GM12878 (cell line): ENCODE measurements around the gene PLXDC1. TPM values are rescaled to one million over a fixed set of nuclear protein-coding genes. Genes with fewer than 3 reads are reported as not detected.

Source experiments
- ATAC-seq: fragments of 200-7000 bp; cut with Tn5 transposase; 3 replicates; pipeline ENCODE4 v1.9.1; 2020; ENCODE audit warnings: mild to moderate bottlenecking, moderate library complexity
- BruUV-seq: library from RNA; stranded (reverse); fragments of 400-500 nt; replicated peaks from 2 replicates; lab custom pipeline; 2021; lab: Mats Ljungman, UMichigan
- CTCF ChIA-PET: fragments of 300-600 bp; sonication (Branson Sonifier 250); formaldehyde crosslinking; extraction: SDS; loops from one replicate; lab custom pipeline; 2021; ENCODE audit warnings: inconsistent platforms; lab: Yijun Ruan, JAX
- POLR2A ChIA-PET: fragments of 350-600 bp; formaldehyde crosslinking; extraction: SDS; loops from one replicate; lab custom pipeline; 2021; ENCODE audit warnings: inconsistent platforms; lab: Charles Lee
- RAD21 ChIA-PET: fragments of 300-600 bp; sonication (Branson Sonifier 250); formaldehyde crosslinking; loops from one replicate; lab custom pipeline; 2023; ENCODE audit warnings: antibody characterized with exemption; ENCODE audit not compliant: unreplicated experiment; lab: Charles Lee
- SMC1A ChIA-PET: fragments of 300-600 bp; sonication (Branson Sonifier 250); formaldehyde crosslinking; loops from one replicate; lab custom pipeline; 2023; ENCODE audit not compliant: unreplicated experiment, uncharacterized antibody; lab: Charles Lee
- DNase-seq: peaks from one replicate; pipeline ENCODE4 v3.0.0-alpha.2; 2011; ENCODE audit warnings: low read depth, low spot score
- FAIRE-seq: peaks from 3 replicates; lab custom pipeline; 2011; peaks lifted over from hg19 to GRCh38; lab: Jason Lieb, UNC
- H2AFZ ChIP-seq: 2 replicates; pipeline ENCODE4 v1.6.0; 2011; ENCODE audit warnings: low read depth, low read length, control low read depth; ENCODE audit not compliant: control insufficient read depth
- H3K27ac ChIP-seq: 2 replicates; pipeline ENCODE4 v1.5.1; 2011; ENCODE audit warnings: control low read depth; ENCODE audit not compliant: control insufficient read depth, insufficient read depth
- H3K27me3 ChIP-seq, 2 experiments: replicated peaks in 1 of 2; 2 replicates each; pipeline versions ENCODE4 v1.6.0 to v1.6.1; 2011; ENCODE audit warnings: low read length in 1 of 2; ENCODE audit not compliant: control insufficient read depth in 2 of 2, insufficient read depth in 2 of 2
- H3K36me3 ChIP-seq, 2 experiments: 2 replicates each; pipeline ENCODE4 v1.5.1; 2011; ENCODE audit warnings: low read length in 1 of 2; ENCODE audit not compliant: control insufficient read depth in 2 of 2, insufficient read depth in 2 of 2
- H3K4me1 ChIP-seq: 2 replicates; pipeline ENCODE4 v1.6.1; 2011; ENCODE audit warnings: mild to moderate bottlenecking, low read length, moderate library complexity, mixed read lengths; ENCODE audit not compliant: control insufficient read depth, insufficient read depth
- H3K4me2 ChIP-seq: 2 replicates; pipeline ENCODE4 v1.6.0; 2011; ENCODE audit warnings: control low read depth; ENCODE audit not compliant: control insufficient read depth, insufficient read depth
- H3K4me3 ChIP-seq: fragments of 200-600 bp; sonication (generic); 2 replicates; pipeline ENCODE4 v1.5.1; 2016
- H3K79me2 ChIP-seq: 2 replicates; pipeline ENCODE4 v1.6.0; 2011; ENCODE audit warnings: low read length; ENCODE audit not compliant: control insufficient read depth, insufficient read depth
- H3K9ac ChIP-seq: 2 replicates; pipeline ENCODE4 v1.8.0; 2011; ENCODE audit warnings: low read length, control low read depth, mixed read lengths; ENCODE audit not compliant: control insufficient read depth, insufficient read depth
- H3K9me3 ChIP-seq: replicated peaks from 3 replicates; pipeline ENCODE4 v1.5.1; 2011; ENCODE audit warnings: mild to moderate bottlenecking, low read length; ENCODE audit not compliant: control insufficient read depth, insufficient read depth
- H4K20me1 ChIP-seq: 2 replicates; pipeline ENCODE4 v1.6.0; 2011; ENCODE audit not compliant: control insufficient read depth, insufficient read depth
- ASH2L ChIP-seq: fragments of 300-600, 200-600 bp; sonication (generic); IDR thresholded peaks from 2 replicates; pipeline ENCODE4 v1.6.1; 2017; ENCODE audit warnings: low read depth, mild to moderate bottlenecking, borderline replicate concordance
- BRCA1 ChIP-seq: IDR thresholded peaks from 2 replicates; pipeline ENCODE4 v1.6.1; 2011; ENCODE audit warnings: low read depth, low read length, improper control_type of control experiment
- HCFC1 ChIP-seq: fragments of 150-350 bp; IDR thresholded peaks from 2 replicates; pipeline ENCODE4 v1.6.1; 2014; ENCODE audit warnings: low read length
- MTA2 ChIP-seq: fragments of 450-650 bp; IDR thresholded peaks from 2 replicates; pipeline ENCODE4 v1.6.1; 2016; ENCODE audit warnings: low read depth, mild to moderate bottlenecking, moderate library complexity
- MTA3 ChIP-seq: IDR thresholded peaks from 2 replicates; pipeline ENCODE4 v1.6.1; 2012; ENCODE audit warnings: low read length, inconsistent platforms, borderline replicate concordance
- REST ChIP-seq: IDR thresholded peaks from 2 replicates; pipeline ENCODE4 v1.6.1; 2012; ENCODE audit warnings: mild to moderate bottlenecking, low read depth, low read length
- ZNF207 ChIP-seq: fragments of 450-650 bp; IDR thresholded peaks from 2 replicates; pipeline ENCODE4 v1.6.1; 2014; ENCODE audit warnings: antibody characterized with exemption, mild to moderate bottlenecking, borderline replicate concordance
- WGBS: methylation state at CpG from one replicate; pipeline ENCODE4 v1.1.6; 2016; ENCODE audit warnings: low lambda C conversion rate; ENCODE audit not compliant: insufficient replicate concordance, insufficient coverage; ENCODE audit errors: missing lambda C conversion rate; 5-methylcytosine and 5-hydroxymethylcytosine counted together
- in situ Hi-C: fragments of 300-500 bp; cut with MboI; formaldehyde crosslinking; loops from 9 replicates; pipeline ENCODE4 v1.14.3; 2018; ENCODE audit warnings: mixed read lengths
- intact Hi-C: fragments of 100-400 bp; cut with micrococcal nuclease; formaldehyde crosslinking; loops from one replicate; pipeline ENCODE4 v1.14.2; 2022; ENCODE audit not compliant: unreplicated experiment
- polyA plus RNA-seq, 11 experiments: library from polyadenylated mRNA; depleted of rRNA in 4 of 11; unstranded in 6 of 11; stranded (reverse) in 5 of 11; fragments of >200 nt; fragmentation: Nextera tagmentation in 4 of 11; fragmentation: Illumina TruSeq in 1 of 11; extraction: Ambion mirVana in 4 of 11; extraction: Trizol in 1 of 11; gene quantifications; 1 replicate in 1 of 11; 2 replicates in 10 of 11; pipeline versions ENCODE4 v1.2.1 to v1.2.3, GENCODE V29; 2011 to 2016; ENCODE audit warnings: inconsistent platforms in 2 of 11, missing spikeins in 2 of 11, low read depth in 1 of 11
- total RNA-seq, 4 experiments: library from RNA; depleted of rRNA in 3 of 4; stranded (reverse); fragments of >200 nt in 3 of 4; fragmentation: Illumina TruSeq in 1 of 4; extraction: Trizol in 1 of 4; gene quantifications; 2 replicates each; pipeline versions ENCODE4 v1.2.1 to v1.2.3, GENCODE V29; 2013 to 2021

The PLXDC1 gene
- total and polyA plus RNA-seq, 10 of the 15 experiments (the other 5 are each of a cell fraction or from before 2014, with no cell fraction given): 0.03 to 0.30 (median 0.22) TPM; not detected in 7

GRCh38 chr17:39171933-39172332 lies 20.5 kb upstream of the PLXDC1 start:
- in situ Hi-C loops: no loop called here
- CTCF ChIA-PET: interaction anchor here (0.7 to 8.9 kb wide), 5 partner anchors 10 to 188 kb away, joined by 3 to 79 read pairs (median 4); no protein-coding TSS in a partner anchor
- H3K9me3 ChIP-seq: no peaks in the 10 kb centered on the region
- H3K4me1 ChIP-seq: peaks cover 5% of the 10 kb centered on the region; the same call in 1 of the 2 replicates
- H3K9ac ChIP-seq: no peak overlapping the region
- no TSS peak for BruUV-seq
- no peak for TF ChIP-seq BRCA1
- TF ChIP-seq ASH2L: no peak
- no peak for TF ChIP-seq MTA2
- no peak for TF ChIP-seq REST
- TF ChIP-seq HCFC1: no peak
- no peak for TF ChIP-seq MTA3
- no peak for TF ChIP-seq ZNF207
- TF ChIP-seq, all 136 proteins: peak for 0
- DNase-seq (no peak), ATAC-seq (no peak), FAIRE-seq (no peak)
- H3K27me3 ChIP-seq: no peaks in the 10 kb centered on the region
- H3K4me2 ChIP-seq: no peak overlapping the region
- WGBS: 84% methylated on average over 5 of the region's 5 CpGs
- no peaks in the 10 kb centered on the region for H4K20me1 ChIP-seq
- H3K4me3 ChIP-seq: no peak overlapping the region
- POLR2A ChIA-PET: no interaction called here
- RAD21 ChIA-PET: interaction anchor here (0.6 to 1.9 kb wide), 3 partner anchors 19 to 189 kb away, joined by 3 to 7 read pairs (median 5); no protein-coding TSS in a partner anchor
- H2AFZ ChIP-seq: no peak overlapping the region
- SMC1A ChIA-PET: interaction anchor here (0.7 to 1.9 kb wide), 3 partner anchors 11 to 189 kb away, joined by 3 to 5 read pairs (median 4); no protein-coding TSS in a partner anchor
- H3K36me3 ChIP-seq: peaks cover 0 to 4% of the 10 kb centered on the region in 2 experiments; a peak in 1 of 4 replicates
- intact Hi-C loops: no loop called here
- H3K27ac ChIP-seq: no peak overlapping the region
- no peaks in the 10 kb centered on the region for H3K79me2 ChIP-seq
